ENCODE measurements around the gene DOK3. TPM values are rescaled to one million over a fixed set of nuclear protein-coding genes. Genes with fewer than 3 reads are reported as not detected.

The DOK3 gene
- total RNA-seq, 4 donors from 2014 or later = 6.1 to 16.6 (median 6.6) TPM

- peaks cover 0 to 61% of the 10 kb centered on the region in 2 donors for H3K36me3 ChIP-seq
- no peak for TF ChIP-seq POLR2A (IDR thresholded peaks at IDR 0.05)
- no peak for TF ChIP-seq EP300 (IDR thresholded peaks at IDR 0.05)
- no peak for TF ChIP-seq POLR2AphosphoS5 (IDR thresholded peaks at IDR 0.05)
- TF ChIP-seq CTCF (IDR thresholded peaks at IDR 0.05) = no peak
Observed at GRCh38 chr5:177513500-177513899, 3.9 kb upstream of the DOK3 start.

DNA sequence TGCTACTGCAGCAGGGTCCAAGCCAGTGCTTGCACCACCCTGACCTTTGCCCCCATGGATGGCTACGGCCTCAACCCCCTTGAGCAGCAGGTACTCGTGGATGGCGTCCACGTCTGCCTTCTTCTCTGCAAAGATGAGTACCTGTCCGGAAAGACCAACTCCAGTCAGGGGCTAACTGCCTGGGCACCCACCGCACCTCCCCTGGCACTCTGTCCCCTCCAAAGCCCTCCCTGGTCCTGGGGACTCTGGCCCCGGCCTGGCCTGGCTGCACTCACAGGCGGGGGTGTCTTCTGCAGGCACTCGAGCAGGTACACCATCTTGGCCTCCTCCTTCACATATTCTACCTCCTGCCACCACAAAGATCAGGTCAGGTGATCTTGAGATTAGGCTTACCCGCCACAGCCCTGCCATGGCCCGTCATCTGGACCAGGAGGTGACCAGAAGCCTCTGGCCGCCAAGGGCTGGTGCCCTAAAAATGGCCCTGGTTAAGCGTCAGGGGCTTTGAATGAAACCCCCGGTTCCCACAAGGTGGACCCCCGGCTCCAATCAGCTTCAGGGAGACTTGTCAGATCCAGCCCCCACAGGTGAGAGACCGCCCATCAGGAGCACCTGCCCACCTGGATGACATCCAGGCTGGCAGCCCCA is 3.2 kb upstream of the DOK3 start:
- TF ChIP-seq EP300 (IDR thresholded peaks at IDR 0.05) (no peak), POLR2AphosphoS5 (IDR thresholded peaks at IDR 0.05) (no peak), CTCF (IDR thresholded peaks at IDR 0.05) (no peak), POLR2A (IDR thresholded peaks at IDR 0.05) (no peak)
- Histone ChIP-seq H3K4me1 (peaks cover 0 to 31% (median 13%) of the 10 kb centered on the region in 3 donors), H3K4me3 (no peak overlapping the region), H3K9me3 (no peaks in the 10 kb centered on the region), H3K27me3 (no peaks in the 10 kb centered on the region), H3K27ac (no peak overlapping the region), H3K36me3 (peaks cover 0 to 61% of the 10 kb centered on the region in 2 donors)
- no CpG with 5 or more reads among the region's 16 CpGs for WGBS, 2 donors (ENCODE audit: low coverage in 1 of 2)
- no peak for ATAC-seq

More at GRCh38 chr5:177513500-177513899, 3.9 kb upstream of the DOK3 start:
- 100% methylated on average over 8 of the region's 15 CpGs; no CpG with 5 or more reads in 1 of the 2 donors for WGBS, 2 donors (ENCODE audit: low coverage in 1 of 2)
- ATAC-seq = no peak
- Histone ChIP-seq H3K4me3 (no peak overlapping the region), H3K4me1 (peaks cover 0 to 31% (median 13%) of the 10 kb centered on the region in 3 donors), H3K27ac (no peak overlapping the region), H3K27me3 (no peaks in the 10 kb centered on the region), H3K9me3 (no peaks in the 10 kb centered on the region)

DNA sequence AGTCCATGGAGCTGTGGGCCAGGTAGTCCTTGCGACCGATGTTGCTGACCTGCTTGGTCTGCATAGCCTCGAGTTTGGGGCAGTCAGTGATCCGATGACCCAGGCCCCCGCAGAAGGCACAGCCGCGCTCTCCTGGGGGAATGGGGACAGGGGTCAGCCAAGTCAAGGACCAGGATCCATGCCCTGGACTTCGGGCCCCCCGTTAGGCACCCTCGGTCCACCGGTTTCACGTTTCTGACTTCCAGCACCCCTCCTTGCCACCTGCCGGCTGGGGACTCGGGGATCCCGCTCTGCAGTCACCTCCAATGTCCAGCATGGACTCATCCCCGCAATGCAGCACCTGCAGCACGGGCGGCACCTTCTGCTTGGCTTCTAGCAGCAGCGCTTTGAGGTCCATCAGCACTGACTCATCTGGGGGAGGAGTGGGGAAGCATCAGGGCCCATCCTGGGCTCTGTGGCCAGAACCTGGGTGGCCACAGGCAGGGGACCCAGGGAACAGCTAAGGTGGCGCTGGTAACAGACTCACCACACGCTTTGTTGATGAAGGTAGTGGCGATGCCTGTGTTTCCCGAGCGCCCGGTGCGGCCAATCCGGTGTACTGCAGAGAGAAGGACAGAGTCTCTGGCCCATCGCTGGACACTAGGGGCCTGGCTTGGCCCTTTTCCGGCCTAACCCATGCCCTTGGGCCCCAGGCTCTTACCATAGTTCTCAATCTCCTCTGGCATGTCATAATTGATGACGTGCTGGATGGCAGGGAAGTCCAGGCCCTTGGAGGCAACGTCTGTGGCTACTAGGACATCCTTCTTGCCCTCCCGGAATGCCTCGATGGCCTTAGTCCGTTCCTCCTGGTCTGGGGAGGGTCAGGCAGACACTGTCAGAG is 2.4 kb upstream of the DOK3 start:
- H3K4me3 ChIP-seq = no peak overlapping the region

DNA sequence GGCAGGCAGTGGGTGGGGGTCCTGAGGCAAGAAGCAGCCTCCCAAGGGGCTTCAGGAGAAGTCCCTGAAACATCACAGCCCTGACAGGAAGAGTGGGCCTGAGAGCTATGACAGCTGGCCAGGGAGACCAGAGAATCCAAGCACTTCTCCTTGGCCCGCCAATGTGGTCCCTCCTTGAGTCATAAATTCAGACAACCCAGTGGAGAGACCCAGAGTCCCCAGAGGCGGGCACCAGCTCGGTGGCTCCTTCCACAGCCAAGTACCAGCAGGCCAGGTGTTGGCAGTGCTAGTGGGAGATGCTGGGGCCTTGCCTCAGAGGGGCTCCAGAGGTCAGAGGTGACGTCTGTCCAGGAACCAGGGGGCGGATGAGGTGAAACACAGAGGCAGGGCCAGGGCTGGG is 1.6 kb upstream of the DOK3 start:
- Histone ChIP-seq H3K4me1 (peaks cover 0 to 22% (median 9%) of the 10 kb centered on the region in 3 donors), H3K36me3 (peaks cover 0 to 61% of the 10 kb centered on the region in 2 donors), H3K4me3 (no peak overlapping the region), H3K27ac (no peak overlapping the region), H3K9me3 (no peaks in the 10 kb centered on the region), H3K27me3 (no peaks in the 10 kb centered on the region)
- WGBS, 2 donors (ENCODE audit: low coverage in 1 of 2) = 90 to 100% methylated on average over 2 of the region's 5 CpGs
- TF ChIP-seq EP300 (IDR thresholded peaks at IDR 0.05) = no peak
- no peak for TF ChIP-seq POLR2A (IDR thresholded peaks at IDR 0.05)
- no peak for TF ChIP-seq CTCF (IDR thresholded peaks at IDR 0.05)
- TF ChIP-seq POLR2AphosphoS5 (IDR thresholded peaks at IDR 0.05) = no peak
- ATAC-seq = no peak

More for the DNA sequence above, 2.4 kb upstream of the DOK3 start:
- TF ChIP-seq POLR2AphosphoS5 (IDR thresholded peaks at IDR 0.05) = no peak
- no peak for TF ChIP-seq EP300 (IDR thresholded peaks at IDR 0.05)
- no peak for TF ChIP-seq POLR2A (IDR thresholded peaks at IDR 0.05)
- TF ChIP-seq CTCF (IDR thresholded peaks at IDR 0.05) = no peak
- no peak for ATAC-seq
- H3K36me3 ChIP-seq = peaks cover 0 to 61% of the 10 kb centered on the region in 2 donors
- H3K27me3 ChIP-seq = no peaks in the 10 kb centered on the region
- H3K4me1 ChIP-seq = peaks cover 0 to 26% (median 11%) of the 10 kb centered on the region in 3 donors
- H3K27ac ChIP-seq = no peak overlapping the region
- H3K9me3 ChIP-seq = no peaks in the 10 kb centered on the region
- WGBS, 2 donors (ENCODE audit: low coverage in 1 of 2) = 80 to 90% methylated on average over 1 to 10 of the region's 34 CpGs
